NCI-H128 (cell line): ENCODE results near the gene SGIP1.

Source experiments
- DNase-seq: peaks from one replicate; lab custom pipeline; 2025; ENCODE audit not compliant: unreplicated experiment; lab: John Stamatoyannopoulos, UW

Gene SGIP1

GRCh38 chr1:66676613-66677298 lies 142.8 kb downstream of the SGIP1 start:
- no peak for DNase-seq

- DNase-seq: no peak
These were observed 144.2 kb downstream of the SGIP1 start for GRCh38 chr1:66678146-66678545.

- DNase-seq: no peak
These were observed 145.2 kb downstream of the SGIP1 start for GRCh38 chr1:66679140-66679539.

- no peak for DNase-seq
These were observed 147.7 kb downstream of the SGIP1 start for GRCh38 chr1:66681686-66682085.

- DNase-seq: no peak
These were observed 148.2 kb downstream of the SGIP1 start for GRCh38 chr1:66682106-66682505.

- no peak for DNase-seq
These were observed 150.4 kb downstream of the SGIP1 start for GRCh38 chr1:66684353-66684752.

- DNase-seq: no peak
These were observed 151.3 kb downstream of the SGIP1 start for GRCh38 chr1:66685265-66685664.

GRCh38 chr1:66685670-66686069 lies 151.7 kb downstream of the SGIP1 start:
- no peak for DNase-seq

GRCh38 chr1:66686406-66686805 lies 152.5 kb downstream of the SGIP1 start:
- no peak for DNase-seq

- DNase-seq: no peak
These were observed 153.4 kb downstream of the SGIP1 start for GRCh38 chr1:66687358-66687757.

- no peak for DNase-seq
These were observed 156.9 kb downstream of the SGIP1 start for GRCh38 chr1:66690666-66691381.

- DNase-seq: no peak
These were observed 158.7 kb downstream of the SGIP1 start for GRCh38 chr1:66692681-66693080.

GRCh38 chr1:66693856-66694255 lies 159.9 kb downstream of the SGIP1 start:
- DNase-seq: no peak

- DNase-seq: no peak
These were observed 161.2 kb downstream of the SGIP1 start for GRCh38 chr1:66695116-66695515.

- no peak for DNase-seq
These were observed 162.8 kb downstream of the SGIP1 start for GRCh38 chr1:66696771-66697170.

GRCh38 chr1:66699213-66699612 lies 165.3 kb downstream of the SGIP1 start:
- no peak for DNase-seq

GRCh38 chr1:66704177-66704875 lies 170.4 kb downstream of the SGIP1 start:
- DNase-seq: no peak

GRCh38 chr1:66705110-66705509 lies 171.2 kb downstream of the SGIP1 start:
- no peak for DNase-seq

- DNase-seq: no peak
These were observed 177.5 kb downstream of the SGIP1 start for GRCh38 chr1:66711420-66711819.

GRCh38 chr1:66712839-66713238 lies 178.9 kb downstream of the SGIP1 start:
- no peak for DNase-seq

- DNase-seq: no peak
These were observed 190.0 kb downstream of the SGIP1 start for GRCh38 chr1:66723985-66724384.
